HG02938 (cell line): ENCODE data around the gene PCDHGA4.
"Not testable (repeated sequence)": the region's sequence is repeated elsewhere in the genome, so short reads cannot be mapped to it uniquely, and the experiment has no call there.

Source experiments
- ATAC-seq: cut with Tn5 transposase; IDR thresholded peaks from one replicate; pipeline ENCODE4 v1.9.1; 2021; ENCODE audit warnings: mild to moderate bottlenecking, moderate library complexity; ENCODE audit not compliant: unreplicated experiment

The PCDHGA4 gene

GRCh38 chr5:141382469-141383294 is 27.9 kb downstream of the PCDHGA4 start, which contains the start of gene PCDHGA7:
PCDHGA7 (plus strand) TSS chr5:141382742; CDS start chr5:141382900, 158 bp downstream.
- no peak for ATAC-seq

GRCh38 chr5:141383345-141383744 is 28.5 kb downstream of the PCDHGA4 start:
- no peak for ATAC-seq

- no peak for ATAC-seq
Measured at GRCh38 chr5:141384471-141385267, 29.8 kb downstream of the PCDHGA4 start.

- not testable (repeated sequence) for ATAC-seq
Measured at GRCh38 chr5:141387557-141388311, 32.9 kb downstream of the PCDHGA4 start, which contains the start of gene PCDHGB4. PCDHGB4 (plus strand) TSS chr5:141387698; CDS start chr5:141387885, 187 bp downstream.

- ATAC-seq, result no peak
Measured at GRCh38 chr5:141388661-141389060, 33.8 kb downstream of the PCDHGA4 start.

GRCh38 chr5:141389153-141390042 is 34.6 kb downstream of the PCDHGA4 start:
- ATAC-seq, result no peak

- no peak for ATAC-seq
Measured at GRCh38 chr5:141392429-141393198, 37.8 kb downstream of the PCDHGA4 start, which contains the start of gene PCDHGA8. PCDHGA8 (plus strand) TSS chr5:141392633; CDS start chr5:141392814, 181 bp downstream.

GRCh38 chr5:141393267-141393666 is 38.4 kb downstream of the PCDHGA4 start:
- no peak for ATAC-seq

GRCh38 chr5:141394401-141395187 is 39.8 kb downstream of the PCDHGA4 start:
- not testable (repeated sequence) for ATAC-seq

- ATAC-seq, result peak; percentile 81
Measured at GRCh38 chr5:141397756-141398551, 43.1 kb downstream of the PCDHGA4 start, which contains the start of gene PCDHGB5. PCDHGB5 (plus strand) TSS chr5:141397947; CDS start chr5:141398128, 181 bp downstream.

GRCh38 chr5:141398608-141399007 is 43.8 kb downstream of the PCDHGA4 start:
- ATAC-seq, result no peak

GRCh38 chr5:141399555-141400258 is 44.9 kb downstream of the PCDHGA4 start:
- ATAC-seq, result no peak

GRCh38 chr5:141402553-141403243 is 47.9 kb downstream of the PCDHGA4 start, which contains the start of gene PCDHGA9:
PCDHGA9 (plus strand) TSS chr5:141402778; CDS start chr5:141402953, 175 bp downstream.
- ATAC-seq, result no peak

- no peak for ATAC-seq
Measured at GRCh38 chr5:141403387-141403786, 48.6 kb downstream of the PCDHGA4 start.
